Activated CD8-positive, alpha-beta T cell treated with anti-CD3 and anti-CD28 coated beads, Interleukin-2, amount 10 ng/mL, durations not matched to agents 7 days and 5 days (primary cell): ENCODE data around the gene PCDH15. TPM values are rescaled to one million over a fixed set of nuclear protein-coding genes. Genes with fewer than 3 reads are reported as not detected.
"Not testable (repeated sequence)": the region's sequence is repeated elsewhere in the genome, so short reads cannot be mapped to it uniquely, and the experiment has no call there.

Source experiments
- ATAC-seq: fragments of 150-1000 bp; cut with Tn5 transposase; one replicate; pipeline ENCODE4 v1.10.0; 2021; ENCODE audit warnings: moderate library complexity
- CTCF ChIA-PET: fragments of 350-600 bp; sonication (Branson Sonifier 250); formaldehyde crosslinking; loops from one replicate; lab custom pipeline; 2021; ENCODE audit warnings: antibody characterized with exemption; lab: Charles Lee
- POLR2A ChIA-PET: fragments of 350-600 bp; sonication (Branson Sonifier 250); formaldehyde crosslinking; loops from one replicate; lab custom pipeline; 2021; ENCODE audit warnings: antibody characterized with exemption; lab: Charles Lee
- DNase-seq: peaks from one replicate; pipeline ENCODE4 v3.0.0-alpha.2; 2020
- H3K27ac Mint-ChIP-seq: one replicate; pipeline ENCODE4 v1.8.0; 2021; ENCODE audit warnings: mild to moderate bottlenecking, mixed read lengths
- H3K27me3 Mint-ChIP-seq: one replicate; pipeline ENCODE4 v1.8.0; 2021; ENCODE audit warnings: low read depth, mixed read lengths
- H3K36me3 Mint-ChIP-seq: one replicate; pipeline ENCODE4 v1.8.0; 2021; ENCODE audit warnings: low read depth, mixed read lengths
- H3K4me1 Mint-ChIP-seq: one replicate; pipeline ENCODE4 v1.8.0; 2021; ENCODE audit warnings: low read depth, mixed read lengths
- H3K4me3 Mint-ChIP-seq: one replicate; pipeline ENCODE4 v1.8.0; 2021; ENCODE audit warnings: mild to moderate bottlenecking, mixed read lengths
- H3K9me3 Mint-ChIP-seq: one replicate; pipeline ENCODE4 v1.8.0; 2022; ENCODE audit warnings: mixed read lengths; ENCODE audit not compliant: insufficient read depth
- total RNA-seq, 2 experiments: library from RNA; stranded (reverse); gene quantifications; one replicate each; pipeline ENCODE4 v1.2.3, GENCODE V29; 2021

PCDH15 gene
- total RNA-seq, 2 experiments from 2014 or later: not detected

GRCh38 chr10:53939654-53940053 lies 861.4 kb downstream of the PCDH15 start:
- ATAC-seq: no peak
- Mint-ChIP-seq H3K36me3 (no peaks in the 10 kb centered on the region), H3K27ac (no peak overlapping the region), H3K4me1 (no peaks in the 10 kb centered on the region), H3K4me3 (no peak overlapping the region), H3K9me3 (no peaks in the 10 kb centered on the region), H3K27me3 (no peaks in the 10 kb centered on the region)
- ChIA-PET CTCF (no interaction called here), POLR2A (no interaction called here)
- no peak for DNase-seq

- Mint-ChIP-seq H3K4me3 (no peak overlapping the region), H3K27ac (no peak overlapping the region), H3K36me3 (no peaks in the 10 kb centered on the region), H3K27me3 (no peaks in the 10 kb centered on the region), H3K4me1 (no peaks in the 10 kb centered on the region), H3K9me3 (peaks cover 16% of the 10 kb centered on the region)
- POLR2A ChIA-PET: no interaction called here
- DNase-seq (no peak), ATAC-seq (no peak)
- CTCF ChIA-PET: no interaction called here
Measured at GRCh38 chr10:53930648-53931047, 870.4 kb downstream of the PCDH15 start.

GRCh38 chr10:53924051-53924700 lies 876.9 kb downstream of the PCDH15 start:
- POLR2A ChIA-PET, H3K4me1 Mint-ChIP-seq, H3K4me3 Mint-ChIP-seq, H3K27ac Mint-ChIP-seq, DNase-seq, H3K27me3 Mint-ChIP-seq, CTCF ChIA-PET, ATAC-seq, H3K36me3 Mint-ChIP-seq: not testable (repeated sequence)
- peaks cover 18% of the 10 kb centered on the region for H3K9me3 Mint-ChIP-seq

- Mint-ChIP-seq H3K4me1 (no peaks in the 10 kb centered on the region), H3K27me3 (no peaks in the 10 kb centered on the region), H3K27ac (no peak overlapping the region), H3K4me3 (no peak overlapping the region), H3K9me3 (peaks cover 8% of the 10 kb centered on the region), H3K36me3 (no peaks in the 10 kb centered on the region)
- DNase-seq: no peak
- no peak for ATAC-seq
- ChIA-PET CTCF (no interaction called here), POLR2A (no interaction called here)
Measured at GRCh38 chr10:53918755-53919154, 882.3 kb downstream of the PCDH15 start.

GRCh38 chr10:53909791-53910190 lies 891.2 kb downstream of the PCDH15 start:
- DNase-seq: no peak
- Mint-ChIP-seq H3K4me1 (no peaks in the 10 kb centered on the region), H3K9me3 (peaks cover 10% of the 10 kb centered on the region), H3K27ac (no peak overlapping the region), H3K36me3 (no peaks in the 10 kb centered on the region), H3K4me3 (no peak overlapping the region), H3K27me3 (no peaks in the 10 kb centered on the region)
- ChIA-PET POLR2A (no interaction called here), CTCF (no interaction called here)
- ATAC-seq: no peak

- H3K36me3 Mint-ChIP-seq: no peaks in the 10 kb centered on the region
- no peak overlapping the region for H3K4me3 Mint-ChIP-seq
- DNase-seq: no peak
- CTCF ChIA-PET: no interaction called here
- no peaks in the 10 kb centered on the region for H3K4me1 Mint-ChIP-seq
- H3K9me3 Mint-ChIP-seq: peaks cover 10% of the 10 kb centered on the region
- POLR2A ChIA-PET: no interaction called here
- H3K27me3 Mint-ChIP-seq: no peaks in the 10 kb centered on the region
- H3K27ac Mint-ChIP-seq: no peak overlapping the region
- ATAC-seq: no peak
Measured at GRCh38 chr10:53904506-53905241, 896.4 kb downstream of the PCDH15 start.

- DNase-seq (no peak), ATAC-seq (no peak)
- H3K4me3 Mint-ChIP-seq: no peak overlapping the region
- CTCF ChIA-PET: no interaction called here
- peaks cover 10% of the 10 kb centered on the region for H3K9me3 Mint-ChIP-seq
- H3K4me1 Mint-ChIP-seq: no peaks in the 10 kb centered on the region
- POLR2A ChIA-PET: no interaction called here
- no peaks in the 10 kb centered on the region for H3K36me3 Mint-ChIP-seq
- no peak overlapping the region for H3K27ac Mint-ChIP-seq
- H3K27me3 Mint-ChIP-seq: no peaks in the 10 kb centered on the region
Measured at GRCh38 chr10:53903756-53904155, 897.3 kb downstream of the PCDH15 start.

GRCh38 chr10:53899463-53900160 lies 901.4 kb downstream of the PCDH15 start:
- ChIA-PET CTCF (no interaction called here), POLR2A (no interaction called here)
- no peaks in the 10 kb centered on the region for H3K9me3 Mint-ChIP-seq
- no peak for DNase-seq
- no peak overlapping the region for H3K27ac Mint-ChIP-seq
- no peak overlapping the region for H3K4me3 Mint-ChIP-seq
- H3K27me3 Mint-ChIP-seq: no peaks in the 10 kb centered on the region
- no peaks in the 10 kb centered on the region for H3K36me3 Mint-ChIP-seq
- H3K4me1 Mint-ChIP-seq: no peaks in the 10 kb centered on the region
- ATAC-seq: no peak

- no peak for ATAC-seq
- DNase-seq: no peak
- CTCF ChIA-PET: no interaction called here
- H3K27ac Mint-ChIP-seq: no peak overlapping the region
- H3K36me3 Mint-ChIP-seq: no peaks in the 10 kb centered on the region
- POLR2A ChIA-PET: no interaction called here
- no peak overlapping the region for H3K4me3 Mint-ChIP-seq
- H3K4me1 Mint-ChIP-seq: no peaks in the 10 kb centered on the region
- H3K27me3 Mint-ChIP-seq: no peaks in the 10 kb centered on the region
- H3K9me3 Mint-ChIP-seq: no peaks in the 10 kb centered on the region
Measured at GRCh38 chr10:53898532-53898931, 902.5 kb downstream of the PCDH15 start.

- H3K27me3 Mint-ChIP-seq: no peaks in the 10 kb centered on the region
- DNase-seq: no peak
- ATAC-seq: no peak
- H3K9me3 Mint-ChIP-seq: peaks cover 5% of the 10 kb centered on the region
- H3K27ac Mint-ChIP-seq: no peak overlapping the region
- no peaks in the 10 kb centered on the region for H3K4me1 Mint-ChIP-seq
- no peak overlapping the region for H3K4me3 Mint-ChIP-seq
- H3K36me3 Mint-ChIP-seq: no peaks in the 10 kb centered on the region
- ChIA-PET POLR2A (no interaction called here), CTCF (no interaction called here)
Measured at GRCh38 chr10:53894145-53894544, 906.9 kb downstream of the PCDH15 start.

GRCh38 chr10:53893061-53893460 lies 908.0 kb downstream of the PCDH15 start:
- ATAC-seq (no peak), DNase-seq (no peak)
- Mint-ChIP-seq H3K27ac (no peak overlapping the region), H3K9me3 (peaks cover 5% of the 10 kb centered on the region), H3K36me3 (no peaks in the 10 kb centered on the region), H3K27me3 (no peaks in the 10 kb centered on the region), H3K4me3 (no peak overlapping the region), H3K4me1 (no peaks in the 10 kb centered on the region)
- ChIA-PET POLR2A (no interaction called here), CTCF (no interaction called here)
